Muscle of leg (tissue), 11 donors: Measurements from ENCODE around the gene RIN3. TPM values are rescaled to one million over a fixed set of nuclear protein-coding genes. Genes with fewer than 3 reads are reported as not detected.
A peak's percentile ranks its signal among the peaks of the same experiment; 100 is the strongest.

ENCODE experiments used
- DNase-seq: peaks from one replicate; pipeline ENCODE4 v3.0.0; 2013
- H3K27ac ChIP-seq: one replicate; pipeline ENCODE4 v1.5.1; 2013; ENCODE audit warnings: mild to moderate bottlenecking, low read length, control low read depth
- H3K27me3 ChIP-seq: one replicate; pipeline ENCODE4 v1.6.1; 2013; ENCODE audit warnings: low read length; ENCODE audit not compliant: control insufficient read depth, insufficient read depth
- H3K36me3 ChIP-seq: one replicate; pipeline ENCODE4 v1.6.1; 2013; ENCODE audit warnings: low read length; ENCODE audit not compliant: control insufficient read depth, insufficient read depth
- H3K4me1 ChIP-seq: one replicate; pipeline ENCODE4 v1.6.1; 2013; ENCODE audit warnings: low read length; ENCODE audit not compliant: control insufficient read depth, insufficient read depth
- H3K4me3 ChIP-seq: one replicate; pipeline ENCODE4 v1.5.1; 2013; ENCODE audit warnings: low read length, control low read depth
- H3K9me3 ChIP-seq: replicated peaks from 2 replicates; pipeline ENCODE4 v1.6.1; 2013; ENCODE audit warnings: low read depth, low read length; ENCODE audit not compliant: control insufficient read depth
- WGBS: methylation state at CpG from one replicate; pipeline ENCODE4 v1.1.5; 2013; ENCODE audit warnings: missing lambda C conversion rate; ENCODE audit not compliant: insufficient coverage; 5-methylcytosine and 5-hydroxymethylcytosine counted together
- polyA plus RNA-seq, 8 donors: library from polyadenylated mRNA; unstranded; fragments of 120-200 nt; gene quantifications; one replicate each; pipeline versions ENCODE4 v1.2.1 to v1.2.3, GENCODE V29; 2013; ENCODE audit warnings: inconsistent platforms in 1 of 8, low replicate concordance in 1 of 8; ENCODE audit not compliant: insufficient read length in 8 of 8, insufficient read depth in 1 of 8
- total RNA-seq: library from RNA; stranded (reverse); fragments of 120-200 nt; gene quantifications from one replicate; pipeline ENCODE4 v1.2.4, GENCODE V29; 2013

RIN3 gene
- total and polyA plus RNA-seq, 9 donors = 4.3 to 18.2 (median 14.0) TPM

DNA sequence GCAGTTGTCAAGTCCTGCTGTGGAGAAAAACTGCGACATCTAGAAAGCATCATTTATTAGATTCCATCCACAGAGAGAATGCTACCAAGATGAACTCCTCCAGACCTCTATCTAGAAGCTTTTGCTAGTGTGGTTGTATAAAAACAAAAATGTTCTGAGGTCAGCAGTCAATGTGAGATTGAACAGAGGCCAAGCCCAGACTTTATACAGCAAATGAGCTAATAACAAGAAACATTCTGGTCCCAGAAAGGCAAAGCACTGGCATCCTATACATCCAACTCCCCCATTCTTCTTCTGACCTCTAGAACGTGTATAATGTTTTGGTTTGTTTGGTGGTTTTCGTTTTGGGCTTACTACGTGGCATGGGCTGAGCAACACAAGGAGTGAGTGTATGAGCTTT lies 26.7 kb upstream of the RIN3 start:
- Histone ChIP-seq H3K4me3 (no peak overlapping the region), H3K4me1 (peaks cover 20% of the 10 kb centered on the region), H3K27me3 (no peaks in the 10 kb centered on the region), H3K27ac (no peak overlapping the region), H3K36me3 (no peaks in the 10 kb centered on the region), H3K9me3 (no peaks in the 10 kb centered on the region)
- WGBS = 90% methylated on average over 2 of the region's 4 CpGs
- no peak for DNase-seq

DNA sequence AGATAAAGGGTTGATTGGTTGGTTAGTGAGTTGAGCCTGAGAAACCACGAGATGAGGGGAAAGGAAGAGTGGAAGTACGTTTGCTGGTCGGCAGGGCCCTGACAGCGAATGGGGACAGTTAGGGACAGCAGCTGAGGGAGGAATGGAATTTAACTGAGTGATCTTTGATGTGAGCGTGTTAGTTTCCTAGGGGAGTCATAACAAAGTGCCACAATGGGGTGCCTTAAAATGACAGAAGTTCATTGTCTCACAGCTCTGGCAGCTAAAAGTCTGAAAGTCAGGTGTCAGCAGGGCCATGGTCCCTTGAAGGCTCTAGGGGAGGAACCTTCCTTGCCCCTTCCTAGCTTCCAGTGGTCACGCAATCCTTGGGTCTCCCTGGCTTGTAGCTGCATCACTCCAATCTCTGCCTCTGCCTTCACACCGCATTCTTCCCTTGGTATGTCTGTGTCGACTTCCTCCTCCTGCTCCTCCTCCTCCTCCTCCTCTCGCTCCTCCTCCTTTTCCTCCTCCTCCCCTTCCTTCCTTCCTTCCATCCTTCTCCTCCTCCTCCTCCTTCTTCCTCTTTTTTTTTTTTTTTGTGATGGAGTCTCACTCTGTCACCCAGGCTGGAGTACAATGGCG lies 26.0 kb upstream of the RIN3 start:
- Histone ChIP-seq H3K27me3 (no peaks in the 10 kb centered on the region), H3K27ac (no peak overlapping the region)

DNA sequence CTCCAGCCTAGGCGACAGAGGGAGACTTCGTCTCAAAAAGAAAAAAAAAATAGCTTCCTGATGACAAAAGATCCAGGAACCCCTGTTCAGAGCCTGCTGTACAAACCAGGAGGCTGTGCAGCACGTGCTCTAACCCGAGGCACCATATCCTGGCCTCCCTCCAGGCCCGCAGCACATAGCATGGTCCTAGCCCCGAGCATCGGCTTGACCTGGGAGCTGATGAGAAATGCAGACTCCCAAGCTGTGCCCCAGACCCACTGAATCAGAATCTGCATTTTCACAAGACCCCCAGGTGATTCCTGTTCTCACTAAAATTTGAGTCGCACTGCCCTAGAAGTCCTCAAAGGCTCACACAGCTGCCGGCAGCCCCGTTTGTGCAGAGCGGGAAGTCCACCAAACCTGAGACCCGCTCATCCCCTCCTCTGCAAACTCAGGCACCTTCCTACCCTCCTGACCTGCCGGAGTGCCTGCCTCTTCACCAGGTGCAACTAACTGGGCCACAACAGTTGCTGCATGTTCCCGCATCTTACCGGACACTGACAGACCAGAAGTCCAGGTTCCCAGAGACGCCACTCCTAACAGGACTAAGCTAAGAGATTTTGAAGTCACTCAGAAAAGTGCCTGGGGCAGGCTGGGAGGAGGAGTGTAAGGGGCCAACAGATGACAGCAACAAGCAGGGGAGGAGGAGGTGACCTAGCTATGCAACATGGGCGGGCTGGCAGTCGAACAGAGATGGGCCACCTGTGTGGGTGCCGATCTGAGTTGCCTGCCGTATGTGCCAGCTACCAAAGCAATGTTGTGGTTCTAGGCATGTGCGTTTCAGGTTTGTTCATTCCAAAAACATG lies 24.0 kb upstream of the RIN3 start:
- no peaks in the 10 kb centered on the region for H3K9me3 ChIP-seq
- no peak for DNase-seq
- WGBS = 69% methylated on average over 20 of the region's 21 CpGs
- H3K4me3 ChIP-seq = no peak overlapping the region
- H3K27ac ChIP-seq = no peak overlapping the region
- H3K36me3 ChIP-seq = no peaks in the 10 kb centered on the region
- peaks cover 22% of the 10 kb centered on the region for H3K4me1 ChIP-seq
- H3K27me3 ChIP-seq = no peaks in the 10 kb centered on the region

More for the DNA sequence above, 26.0 kb upstream of the RIN3 start:
- DNase-seq = no peak
- Histone ChIP-seq H3K36me3 (no peaks in the 10 kb centered on the region), H3K4me3 (no peak overlapping the region), H3K9me3 (no peaks in the 10 kb centered on the region), H3K4me1 (peaks cover 19% of the 10 kb centered on the region)
- WGBS = 59% methylated on average over 8 of the region's 10 CpGs

DNA sequence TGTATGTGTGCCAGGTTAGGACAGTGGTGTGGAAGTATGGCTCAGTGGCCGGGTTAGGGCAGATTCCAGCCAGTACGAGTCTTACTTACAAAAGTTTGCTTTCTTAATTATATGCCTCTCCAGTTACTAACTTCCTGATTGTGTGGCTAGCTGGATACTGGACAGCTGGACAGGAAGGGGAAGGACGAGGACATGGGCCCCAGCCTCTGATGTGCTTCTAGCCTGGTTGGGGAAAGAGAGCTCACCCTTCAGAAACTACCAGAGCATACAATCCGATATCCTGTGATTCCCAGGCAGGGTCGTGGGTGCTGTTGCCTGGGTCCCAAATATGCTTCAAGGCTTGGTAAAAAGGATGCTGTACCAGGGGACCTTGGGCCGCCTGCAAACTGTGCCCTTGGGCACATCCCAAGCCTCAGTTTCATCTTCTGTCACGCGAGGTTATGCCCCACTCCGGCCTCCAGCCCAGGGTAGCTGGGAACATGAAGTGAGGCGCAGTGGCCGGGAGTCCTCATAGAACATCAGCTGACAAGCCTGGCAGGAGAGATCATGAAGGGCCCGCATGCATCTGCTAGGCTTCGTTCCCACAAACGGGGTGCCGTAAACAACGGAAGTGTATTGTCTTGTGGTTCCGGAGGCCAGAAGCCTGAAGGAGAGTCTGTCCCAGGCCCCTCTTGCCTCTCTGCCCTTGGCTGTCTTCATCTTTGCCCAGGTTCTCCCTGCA lies 23.2 kb upstream of the RIN3 start:
- peak overlapping the region; percentile 48 for H3K27ac ChIP-seq
- no peaks in the 10 kb centered on the region for H3K9me3 ChIP-seq
- no peaks in the 10 kb centered on the region for H3K27me3 ChIP-seq
- DNase-seq = no peak
- no peak overlapping the region for H3K4me3 ChIP-seq
- WGBS = 71% methylated on average over 14 of the region's 17 CpGs
- no peaks in the 10 kb centered on the region for H3K36me3 ChIP-seq
- H3K4me1 ChIP-seq = peaks cover 26% of the 10 kb centered on the region

DNA sequence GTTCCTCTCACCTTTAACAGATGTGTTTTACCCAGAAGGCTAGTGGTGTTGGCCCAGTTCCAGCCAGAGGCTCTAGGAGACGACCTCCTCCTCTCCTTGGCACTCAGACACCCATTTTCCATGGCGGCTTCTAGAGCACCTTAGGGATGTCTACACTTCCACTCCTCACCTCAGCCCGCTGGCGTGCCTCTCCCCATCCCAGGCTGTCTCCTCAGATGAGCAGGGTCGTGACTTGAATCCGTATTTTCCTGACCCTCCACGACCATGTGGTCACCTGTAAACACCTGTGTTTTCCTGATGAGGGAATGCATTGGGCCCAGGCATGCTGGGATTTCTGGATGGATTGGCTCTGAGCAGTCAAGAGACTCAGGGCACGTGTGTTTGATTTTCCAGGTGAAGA lies 21.8 kb upstream of the RIN3 start:
- 76% methylated on average over 4 of the region's 8 CpGs for WGBS

DNA sequence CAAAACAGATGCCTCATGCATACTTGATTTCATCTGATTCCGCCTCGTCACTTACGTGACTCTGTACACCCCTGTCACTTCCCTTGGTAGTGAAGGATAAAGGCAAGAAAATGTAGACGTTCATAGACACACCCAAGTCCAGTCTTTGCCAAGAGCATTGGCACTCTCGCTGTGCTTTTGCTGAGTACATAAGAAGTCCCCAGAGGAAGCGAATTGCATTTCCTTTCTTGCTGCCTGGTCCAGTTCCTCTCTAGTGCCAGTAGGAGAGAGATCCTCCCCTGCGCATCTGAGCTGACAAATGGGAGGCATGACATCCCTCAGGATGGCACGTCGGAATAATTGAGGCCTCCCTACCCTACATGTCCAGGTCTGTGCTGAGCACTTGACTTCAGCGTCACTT lies 21.3 kb upstream of the RIN3 start:
- no peak overlapping the region for H3K27ac ChIP-seq
- H3K4me3 ChIP-seq = no peak overlapping the region
- peaks cover 28% of the 10 kb centered on the region for H3K4me1 ChIP-seq
- WGBS = 57% methylated on average over 5 of the region's 10 CpGs
- no peaks in the 10 kb centered on the region for H3K9me3 ChIP-seq
- H3K27me3 ChIP-seq = no peaks in the 10 kb centered on the region
- peak; percentile 74 for DNase-seq
- H3K36me3 ChIP-seq = no peaks in the 10 kb centered on the region

More for the DNA sequence above, 21.8 kb upstream of the RIN3 start:
- no peak for DNase-seq
- Histone ChIP-seq H3K36me3 (no peaks in the 10 kb centered on the region), H3K9me3 (no peaks in the 10 kb centered on the region), H3K27ac (no peak overlapping the region), H3K4me3 (no peak overlapping the region), H3K4me1 (peaks cover 28% of the 10 kb centered on the region), H3K27me3 (no peaks in the 10 kb centered on the region)

DNA sequence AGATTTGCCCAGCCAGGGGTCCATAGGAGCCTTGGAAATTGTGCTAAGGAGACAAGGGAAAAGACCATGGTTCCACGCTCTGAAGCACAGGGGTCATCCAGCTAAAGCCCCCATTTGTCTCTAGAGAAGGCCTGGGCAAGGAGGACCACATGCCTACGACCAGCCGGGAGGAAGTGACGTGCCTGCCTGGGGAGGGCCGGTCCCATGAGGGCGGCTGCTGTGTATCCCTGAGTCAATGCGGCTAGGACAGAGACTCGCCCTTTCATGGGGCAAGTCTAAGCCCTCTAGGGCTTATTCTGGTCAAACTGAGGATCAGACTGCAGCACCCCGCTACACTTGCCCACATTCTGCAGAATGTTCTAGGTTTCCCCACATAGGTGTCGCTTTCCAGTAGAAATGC lies 20.6 kb upstream of the RIN3 start:
- Histone ChIP-seq H3K27me3 (no peaks in the 10 kb centered on the region), H3K4me1 (peaks cover 24% of the 10 kb centered on the region), H3K9me3 (no peaks in the 10 kb centered on the region), H3K27ac (no peak overlapping the region), H3K36me3 (no peaks in the 10 kb centered on the region), H3K4me3 (no peak overlapping the region)
- no peak for DNase-seq
- WGBS = 90% methylated on average over 10 of the region's 10 CpGs

DNA sequence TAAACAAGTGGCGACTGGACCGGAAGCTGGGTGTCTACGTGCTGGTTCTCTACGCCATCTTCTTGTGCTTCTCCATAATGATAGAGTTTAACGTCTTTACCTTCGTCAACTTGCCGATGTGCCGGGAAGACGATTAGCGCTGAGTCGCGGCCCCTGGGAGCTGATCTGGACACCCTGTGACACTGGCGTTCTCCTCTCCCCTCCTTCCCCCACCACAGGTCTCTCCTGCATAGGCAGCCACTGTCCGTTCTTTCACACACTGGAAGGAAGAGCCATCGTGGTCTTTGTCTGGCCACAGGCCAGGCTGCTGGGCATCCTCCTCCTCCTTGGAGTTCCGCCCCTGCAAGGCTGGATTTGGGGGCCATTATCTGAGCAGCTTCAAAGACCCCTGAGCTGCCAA lies 20.1 kb upstream of the RIN3 start:
- no peak for DNase-seq
- WGBS = 84% methylated on average over 16 of the region's 16 CpGs
- Histone ChIP-seq H3K36me3 (no peaks in the 10 kb centered on the region), H3K27ac (no peak overlapping the region), H3K27me3 (no peaks in the 10 kb centered on the region), H3K4me1 (peaks cover 24% of the 10 kb centered on the region), H3K4me3 (no peak overlapping the region), H3K9me3 (no peaks in the 10 kb centered on the region)

DNA sequence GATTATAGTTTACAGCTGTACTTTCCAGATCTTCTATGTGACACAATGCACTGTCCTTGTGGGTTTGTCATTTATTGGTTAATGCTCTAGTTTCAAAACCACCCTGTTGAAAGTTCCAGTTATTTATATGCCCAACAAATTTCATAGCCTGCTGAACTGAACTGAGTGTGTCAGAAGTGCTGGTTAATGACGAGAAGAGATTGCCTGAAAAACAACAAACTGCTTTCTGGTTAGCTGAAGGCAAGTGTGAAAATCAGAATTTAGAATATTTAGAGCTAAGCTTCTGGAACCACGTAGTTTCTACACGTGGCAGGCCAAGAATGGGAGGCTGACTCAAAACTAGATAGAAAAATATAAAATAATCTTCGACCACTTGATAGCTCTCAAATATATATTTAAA lies 19.1 kb upstream of the RIN3 start:
- peaks cover 33% of the 10 kb centered on the region for H3K4me1 ChIP-seq

DNA sequence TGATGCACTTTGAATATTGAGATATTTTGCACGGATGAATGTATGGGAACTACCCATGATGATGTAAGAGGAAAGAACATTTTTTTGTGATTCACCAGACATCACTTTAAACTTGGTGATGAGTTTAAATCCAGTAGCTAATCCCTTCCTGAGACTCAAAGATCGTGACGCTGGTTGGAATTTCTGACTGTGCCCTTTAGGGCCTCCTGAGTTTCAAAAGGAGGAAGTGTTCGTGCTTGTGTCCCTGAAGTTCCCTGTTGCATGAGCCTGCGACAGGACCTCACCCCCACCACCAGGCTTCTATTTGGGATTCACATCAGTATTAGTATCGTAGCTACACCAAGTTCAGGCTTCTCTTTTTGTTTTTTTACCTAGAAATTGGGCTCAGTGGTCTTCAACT lies 18.6 kb upstream of the RIN3 start:
- WGBS = 50% methylated on average over 3 of the region's 6 CpGs
- Histone ChIP-seq H3K27me3 (no peaks in the 10 kb centered on the region), H3K36me3 (no peaks in the 10 kb centered on the region), H3K4me1 (peaks cover 32% of the 10 kb centered on the region), H3K9me3 (no peaks in the 10 kb centered on the region), H3K27ac (no peak overlapping the region), H3K4me3 (no peak overlapping the region)
- DNase-seq = peak; percentile 81

More for the DNA sequence above, 19.1 kb upstream of the RIN3 start:
- DNase-seq = no peak
- H3K9me3 ChIP-seq = no peaks in the 10 kb centered on the region
- no CpG with 5 or more reads among the region's 4 CpGs for WGBS
- no peaks in the 10 kb centered on the region for H3K36me3 ChIP-seq
- H3K27me3 ChIP-seq = no peaks in the 10 kb centered on the region
- H3K4me3 ChIP-seq = no peak overlapping the region
- H3K27ac ChIP-seq = peak overlapping the region; percentile 1
